Measurements from ENCODE around the gene CCNI2.
"Not testable (repeated sequence)": the region's sequence is repeated elsewhere in the genome, so short reads cannot be mapped to it uniquely, and the experiment has no call there.

Gene CCNI2

GRCh38 chr5:132785365-132785764, 38.1 kb downstream of the CCNI2 start:
- no peak for DNase-seq

GRCh38 chr5:132785864-132786263, 38.6 kb downstream of the CCNI2 start:
- DNase-seq, result no peak

GRCh38 chr5:132787076-132787475, 39.9 kb downstream of the CCNI2 start:
- DNase-seq, result no peak

- no peak for DNase-seq
These were observed 41.3 kb downstream of the CCNI2 start for GRCh38 chr5:132788508-132788907.

GRCh38 chr5:132788990-132789886, 42.0 kb downstream of the CCNI2 start:
- no peak for DNase-seq

GRCh38 chr5:132790201-132790865, 43.1 kb downstream of the CCNI2 start:
- DNase-seq, result peak; percentile 20

- no peak for DNase-seq
These were observed 43.8 kb downstream of the CCNI2 start for GRCh38 chr5:132791026-132791425.

- peak; percentile 70 for DNase-seq
These were observed 50.4 kb downstream of the CCNI2 start for GRCh38 chr5:132797651-132798050.

- DNase-seq, result no peak
These were observed 52.2 kb downstream of the CCNI2 start for GRCh38 chr5:132799392-132799791.

- DNase-seq, result peak; percentile 77
These were observed 53.3 kb downstream of the CCNI2 start for GRCh38 chr5:132800545-132800944.

- no peak for DNase-seq
These were observed 54.9 kb downstream of the CCNI2 start for GRCh38 chr5:132802044-132802684.

GRCh38 chr5:132802685-132803066, 55.5 kb downstream of the CCNI2 start:
- not testable (repeated sequence) for DNase-seq

Data from midbrain (tissue), 1 donor.